Retinal pigment epithelial cell (primary cell): ENCODE data around the gene ADCY2.

ENCODE experiments used
- DNase-seq: peaks from one replicate; pipeline ENCODE4 v3.0.0-alpha.2; 2010; ENCODE audit warnings: low read depth
- H3K4me3 ChIP-seq: 2 replicates; pipeline ENCODE4 v1.5.1; 2011; ENCODE audit warnings: mild to moderate bottlenecking, low read length, control low read depth, moderate library complexity
- CTCF ChIP-seq: conservative IDR thresholded peaks from 2 replicates; pipeline ENCODE4 v1.5.1; 2011; ENCODE audit warnings: low read depth, low read length, control low read depth, inconsistent platforms

The ADCY2 gene

GRCh38 chr5:7395947-7396712, at the start of gene ADCY2:
TSS of gene ADCY2 (plus strand) at chr5:7396138. CDS start at chr5:7396297, 159 bp downstream.
- DNase-seq = no peak
- H3K4me3 ChIP-seq = no peak within 1 kb of the TSS

GRCh38 chr5:7347377-7347776, 48.6 kb upstream of the ADCY2 start:
- DNase-seq = no peak
- no peak overlapping the region for H3K4me3 ChIP-seq
- no peak for TF ChIP-seq CTCF

More at GRCh38 chr5:7395947-7396712, at the start of gene ADCY2:
- TF ChIP-seq CTCF = no peak

- TF ChIP-seq CTCF = no peak
- no peak for DNase-seq
- H3K4me3 ChIP-seq = no peak overlapping the region
Observed at GRCh38 chr5:7348168-7348854, 47.6 kb upstream of the ADCY2 start.

- TF ChIP-seq CTCF = no peak
- H3K4me3 ChIP-seq = no peak overlapping the region
- no peak for DNase-seq
Observed at GRCh38 chr5:7361593-7361992, 34.3 kb upstream of the ADCY2 start.

- no peak overlapping the region for H3K4me3 ChIP-seq
- no peak for DNase-seq
- no peak for TF ChIP-seq CTCF
Observed at GRCh38 chr5:7363067-7363677, 32.8 kb upstream of the ADCY2 start.

GRCh38 chr5:7364226-7364875, 31.6 kb upstream of the ADCY2 start:
- no peak for TF ChIP-seq CTCF
- no peak for DNase-seq

More at GRCh38 chr5:7364226-7364875, 31.6 kb upstream of the ADCY2 start:
- H3K4me3 ChIP-seq = no peak overlapping the region
